Progenitor cell of endocrine pancreas (in vitro differentiated cells): Measurements from ENCODE around the gene GNG12. TPM values are rescaled to one million over a fixed set of nuclear protein-coding genes. Genes with fewer than 3 reads are reported as not detected.
A peak's percentile ranks its signal among the peaks of the same experiment; 100 is the strongest.

Experiments used
- DNase-seq: peaks from one replicate; pipeline ENCODE4 v3.0.0; 2021; ENCODE audit warnings: low spot score; ENCODE audit not compliant: unreplicated experiment
- H3K27ac Mint-ChIP-seq: 2 replicates; pipeline ENCODE4 v1.8.0; 2021; ENCODE audit warnings: mild to moderate bottlenecking, moderate library complexity, mixed read lengths
- H3K27me3 Mint-ChIP-seq: 2 replicates; pipeline ENCODE4 v1.8.0; 2021; ENCODE audit warnings: mixed read lengths
- H3K36me3 Mint-ChIP-seq: 2 replicates; pipeline ENCODE4 v1.8.0; 2022; ENCODE audit warnings: mixed read lengths; ENCODE audit not compliant: insufficient read depth
- H3K4me1 Mint-ChIP-seq: 2 replicates; pipeline ENCODE4 v1.8.0; 2021; ENCODE audit warnings: low read depth, mixed read lengths
- H3K4me3 Mint-ChIP-seq: 2 replicates; pipeline ENCODE4 v1.8.0; 2021; ENCODE audit warnings: low read depth, mild to moderate bottlenecking, moderate library complexity, mixed read lengths
- H3K9me3 Mint-ChIP-seq: 2 replicates; pipeline ENCODE4 v1.8.0; 2021; ENCODE audit warnings: low read depth, mixed read lengths
- CTCF ChIP-seq: fragments of 200-600 bp; sonication (generic); IDR thresholded peaks from one replicate; pipeline ENCODE4 v1.5.0; 2021; ENCODE audit warnings: antibody characterized with exemption, mild to moderate bottlenecking; ENCODE audit not compliant: unreplicated experiment
- total RNA-seq: library from RNA; stranded (reverse); gene quantifications from 2 replicates; pipeline ENCODE4 v1.2.1, GENCODE V29; 2021

GNG12 gene
- total RNA-seq, 1 donor from 2014 or later: 8.9 TPM

GRCh38 chr1:67739361-67739760, 93.9 kb downstream of the GNG12 start:
- no peak overlapping the region for H3K27ac Mint-ChIP-seq
- no peaks in the 10 kb centered on the region for H3K36me3 Mint-ChIP-seq
- TF ChIP-seq CTCF: no peak
- H3K4me3 Mint-ChIP-seq: no peak overlapping the region
- H3K9me3 Mint-ChIP-seq: no peaks in the 10 kb centered on the region
- H3K27me3 Mint-ChIP-seq: no peaks in the 10 kb centered on the region
- peaks cover 21% of the 10 kb centered on the region for H3K4me1 Mint-ChIP-seq
- DNase-seq: no peak

- no peak for TF ChIP-seq CTCF
- no peak for DNase-seq
- no peaks in the 10 kb centered on the region for H3K9me3 Mint-ChIP-seq
- H3K4me3 Mint-ChIP-seq: no peak overlapping the region
- peaks cover 16% of the 10 kb centered on the region for H3K4me1 Mint-ChIP-seq
- H3K27me3 Mint-ChIP-seq: no peaks in the 10 kb centered on the region
- peak overlapping the region; percentile 90 for H3K27ac Mint-ChIP-seq
- H3K36me3 Mint-ChIP-seq: no peaks in the 10 kb centered on the region
These were observed 94.9 kb downstream of the GNG12 start for GRCh38 chr1:67738401-67738800.

GRCh38 chr1:67737875-67738274, 95.4 kb downstream of the GNG12 start:
- Mint-ChIP-seq H3K27ac (no peak overlapping the region), H3K4me1 (peaks cover 11% of the 10 kb centered on the region), H3K27me3 (no peaks in the 10 kb centered on the region), H3K36me3 (no peaks in the 10 kb centered on the region), H3K9me3 (no peaks in the 10 kb centered on the region), H3K4me3 (no peak overlapping the region)
- no peak for DNase-seq
- TF ChIP-seq CTCF: no peak

- Mint-ChIP-seq H3K36me3 (no peaks in the 10 kb centered on the region), H3K9me3 (no peaks in the 10 kb centered on the region), H3K4me3 (no peak overlapping the region), H3K27me3 (no peaks in the 10 kb centered on the region), H3K4me1 (peaks cover 10% of the 10 kb centered on the region), H3K27ac (no peak overlapping the region)
- DNase-seq: no peak
- no peak for TF ChIP-seq CTCF
These were observed 96.5 kb downstream of the GNG12 start for GRCh38 chr1:67736750-67737149.

GRCh38 chr1:67735806-67736627, 97.2 kb downstream of the GNG12 start:
- Mint-ChIP-seq H3K27me3 (no peaks in the 10 kb centered on the region), H3K4me1 (peaks cover 7% of the 10 kb centered on the region), H3K27ac (no peak overlapping the region), H3K36me3 (no peaks in the 10 kb centered on the region), H3K9me3 (no peaks in the 10 kb centered on the region), H3K4me3 (no peak overlapping the region)
- TF ChIP-seq CTCF: no peak
- DNase-seq: no peak
